ENCODE data around the gene FNDC4. TPM values are rescaled to one million over a fixed set of nuclear protein-coding genes. Genes with fewer than 3 reads are reported as not detected.
"Not testable (repeated sequence)": the region's sequence is repeated elsewhere in the genome, so short reads cannot be mapped to it uniquely, and the experiment has no call there.

The FNDC4 gene
- 1 to 10 TPM; 4.7 to 8.0 (median 5.5) TPM for total RNA-seq

GRCh38 chr2:27494944-27495554, at the start of gene FNDC4:
TSS of gene FNDC4 (minus strand) at chr2:27495200. CDS start at chr2:27494679, 521 bp downstream.
- H3K4me3 ChIP-seq: peak within 1 kb of the TSS; percentile 90
- peak in 1 of 2 donors; percentile 68 for DNase-seq (ENCODE audit: low spot score in 2 of 2)
- peak in 1 of 2 donors; percentile 29 for TF ChIP-seq POLR2A (IDR thresholded peaks at IDR 0.05)
- TF ChIP-seq POLR2AphosphoS5 (IDR thresholded peaks at IDR 0.05): no peak
- no peaks in the 10 kb centered on the region for H3K36me3 ChIP-seq
- H3K9me3 ChIP-seq: no peaks in the 10 kb centered on the region
- 0% methylated on average over 4 of the region's 70 CpGs for WGBS
- H3K4me1 ChIP-seq: peaks cover 9% of the 10 kb centered on the region
- peak within 1 kb of the TSS; percentile 51 for H3K27ac ChIP-seq
- H3K27me3 ChIP-seq: no peaks in the 10 kb centered on the region

- TF ChIP-seq CTCF (IDR thresholded peaks at IDR 0.05): no peak
- no peak for TF ChIP-seq POLR2AphosphoS5 (IDR thresholded peaks at IDR 0.05)
- no peak for TF ChIP-seq EP300 (IDR thresholded peaks at IDR 0.05)
- no peak for TF ChIP-seq POLR2A (IDR thresholded peaks at IDR 0.05)
- WGBS: 74% methylated on average over 6 of the region's 6 CpGs
Measured at GRCh38 chr2:27544143-27544821, 49.3 kb upstream of the FNDC4 start.

GRCh38 chr2:27539649-27540048, 44.6 kb upstream of the FNDC4 start:
- not testable (repeated sequence) for DNase-seq (ENCODE audit: low spot score in 2 of 2); H3K27ac ChIP-seq; H3K36me3 ChIP-seq; H3K27me3 ChIP-seq; H3K4me1 ChIP-seq; H3K4me3 ChIP-seq; H3K9me3 ChIP-seq
- WGBS: 80% methylated on average over 1 of the region's 35 CpGs

More at GRCh38 chr2:27544143-27544821, 49.3 kb upstream of the FNDC4 start:
- Histone ChIP-seq H3K4me3 (no peak overlapping the region), H3K4me1 (no peaks in the 10 kb centered on the region), H3K27me3 (no peaks in the 10 kb centered on the region), H3K27ac (no peak overlapping the region), H3K36me3 (no peaks in the 10 kb centered on the region), H3K9me3 (no peaks in the 10 kb centered on the region)
- DNase-seq (ENCODE audit: low spot score in 2 of 2): no peak

- DNase-seq (ENCODE audit: low spot score in 2 of 2); H3K4me3 ChIP-seq: not testable (repeated sequence)
- WGBS: 0% methylated on average over 1 of the region's 6 CpGs
Measured at GRCh38 chr2:27538839-27539450, 43.9 kb upstream of the FNDC4 start.

GRCh38 chr2:27537287-27537686, 42.3 kb upstream of the FNDC4 start:
- Histone ChIP-seq H3K4me3 (no peak overlapping the region), H3K27me3 (no peaks in the 10 kb centered on the region), H3K27ac (no peak overlapping the region), H3K9me3 (no peaks in the 10 kb centered on the region), H3K4me1 (no peaks in the 10 kb centered on the region), H3K36me3 (no peaks in the 10 kb centered on the region)
- TF ChIP-seq POLR2AphosphoS5 (IDR thresholded peaks at IDR 0.05): no peak
- TF ChIP-seq CTCF (IDR thresholded peaks at IDR 0.05): no peak
- TF ChIP-seq EP300 (IDR thresholded peaks at IDR 0.05): no peak
- no peak for TF ChIP-seq POLR2A (IDR thresholded peaks at IDR 0.05)
- WGBS: 70% methylated on average over 4 of the region's 4 CpGs
- DNase-seq (ENCODE audit: low spot score in 2 of 2): no peak

More at GRCh38 chr2:27538839-27539450, 43.9 kb upstream of the FNDC4 start:
- H3K4me1 ChIP-seq, H3K27ac ChIP-seq, H3K9me3 ChIP-seq, H3K27me3 ChIP-seq, H3K36me3 ChIP-seq: not testable (repeated sequence)

- no peaks in the 10 kb centered on the region for H3K4me1 ChIP-seq
- 67% methylated on average over 2 of the region's 2 CpGs for WGBS
- peaks cover 4% of the 10 kb centered on the region for H3K27me3 ChIP-seq
- no peak overlapping the region for H3K4me3 ChIP-seq
- no peaks in the 10 kb centered on the region for H3K36me3 ChIP-seq
- TF ChIP-seq POLR2AphosphoS5 (IDR thresholded peaks at IDR 0.05) (no peak), EP300 (IDR thresholded peaks at IDR 0.05) (no peak), CTCF (IDR thresholded peaks at IDR 0.05) (no peak)
- DNase-seq (ENCODE audit: low spot score in 2 of 2): no peak
- H3K9me3 ChIP-seq: no peaks in the 10 kb centered on the region
- no peak overlapping the region for H3K27ac ChIP-seq
Measured at GRCh38 chr2:27531983-27532382, 37.0 kb upstream of the FNDC4 start.

Data from suprapubic skin (tissue), 4 donors.